ENCODE results near the gene TFE3. TPM values are rescaled to one million over a fixed set of nuclear protein-coding genes. Genes with fewer than 3 reads are reported as not detected.
A peak's percentile ranks its signal among the peaks of the same experiment; 100 is the strongest.

TFE3 gene
- total and polyA plus RNA-seq, 2 experiments from 2014 or later, result 21.4 to 83.8 TPM

DNA sequence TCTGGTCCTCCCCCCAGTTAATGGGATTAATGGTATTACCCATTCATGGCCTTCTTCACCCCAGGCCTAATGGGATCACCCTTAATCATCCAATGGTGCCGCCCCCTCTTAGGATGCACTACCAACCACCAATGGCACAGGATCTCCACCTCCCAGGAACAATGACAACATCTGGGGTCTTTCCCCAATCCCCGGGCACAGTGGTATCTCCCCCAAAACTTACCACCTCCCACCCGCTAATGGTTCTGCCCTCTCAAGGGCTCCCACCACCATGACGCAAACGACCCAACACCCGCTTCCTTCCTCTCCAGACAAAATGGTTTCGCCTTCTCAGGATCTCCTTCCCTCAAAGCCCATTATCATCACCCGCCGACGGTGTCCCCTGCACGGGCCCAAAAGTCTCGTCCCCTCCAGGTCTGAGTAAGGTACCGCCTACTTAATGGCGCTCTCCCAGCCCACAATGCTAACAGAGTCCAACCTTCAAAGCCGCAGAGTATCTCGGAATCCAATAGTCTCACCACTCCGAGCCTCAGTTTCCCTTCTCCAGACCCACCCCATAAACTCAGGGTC lies 41.6 kb downstream of the TFE3 start (continued):
- TF ChIP-seq CREB1 (CRISPR knock-in tag; IDR thresholded peaks at IDR 0.05; ENCODE audit: low read depth) (no peak), EZH2 (IDR thresholded peaks at IDR 0.05; ENCODE audit: low read depth, unreplicated experiment) (no peak)
- TF ChIP-seq, protein P1, sequence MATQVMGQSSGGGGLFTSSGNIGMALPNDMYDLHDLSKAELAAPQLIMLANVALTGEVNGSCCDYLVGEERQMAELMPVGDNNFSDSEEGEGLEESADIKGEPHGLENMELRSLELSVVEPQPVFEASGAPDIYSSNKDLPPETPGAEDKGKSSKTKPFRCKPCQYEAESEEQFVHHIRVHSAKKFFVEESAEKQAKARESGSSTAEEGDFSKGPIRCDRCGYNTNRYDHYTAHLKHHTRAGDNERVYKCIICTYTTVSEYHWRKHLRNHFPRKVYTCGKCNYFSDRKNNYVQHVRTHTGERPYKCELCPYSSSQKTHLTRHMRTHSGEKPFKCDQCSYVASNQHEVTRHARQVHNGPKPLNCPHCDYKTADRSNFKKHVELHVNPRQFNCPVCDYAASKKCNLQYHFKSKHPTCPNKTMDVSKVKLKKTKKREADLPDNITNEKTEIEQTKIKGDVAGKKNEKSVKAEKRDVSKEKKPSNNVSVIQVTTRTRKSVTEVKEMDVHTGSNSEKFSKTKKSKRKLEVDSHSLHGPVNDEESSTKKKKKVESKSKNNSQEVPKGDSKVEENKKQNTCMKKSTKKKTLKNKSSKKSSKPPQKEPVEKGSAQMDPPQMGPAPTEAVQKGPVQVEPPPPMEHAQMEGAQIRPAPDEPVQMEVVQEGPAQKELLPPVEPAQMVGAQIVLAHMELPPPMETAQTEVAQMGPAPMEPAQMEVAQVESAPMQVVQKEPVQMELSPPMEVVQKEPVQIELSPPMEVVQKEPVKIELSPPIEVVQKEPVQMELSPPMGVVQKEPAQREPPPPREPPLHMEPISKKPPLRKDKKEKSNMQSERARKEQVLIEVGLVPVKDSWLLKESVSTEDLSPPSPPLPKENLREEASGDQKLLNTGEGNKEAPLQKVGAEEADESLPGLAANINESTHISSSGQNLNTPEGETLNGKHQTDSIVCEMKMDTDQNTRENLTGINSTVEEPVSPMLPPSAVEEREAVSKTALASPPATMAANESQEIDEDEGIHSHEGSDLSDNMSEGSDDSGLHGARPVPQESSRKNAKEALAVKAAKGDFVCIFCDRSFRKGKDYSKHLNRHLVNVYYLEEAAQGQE (IDR thresholded peaks at IDR 0.05; ENCODE audit: unreplicated experiment), result no peak

DNA sequence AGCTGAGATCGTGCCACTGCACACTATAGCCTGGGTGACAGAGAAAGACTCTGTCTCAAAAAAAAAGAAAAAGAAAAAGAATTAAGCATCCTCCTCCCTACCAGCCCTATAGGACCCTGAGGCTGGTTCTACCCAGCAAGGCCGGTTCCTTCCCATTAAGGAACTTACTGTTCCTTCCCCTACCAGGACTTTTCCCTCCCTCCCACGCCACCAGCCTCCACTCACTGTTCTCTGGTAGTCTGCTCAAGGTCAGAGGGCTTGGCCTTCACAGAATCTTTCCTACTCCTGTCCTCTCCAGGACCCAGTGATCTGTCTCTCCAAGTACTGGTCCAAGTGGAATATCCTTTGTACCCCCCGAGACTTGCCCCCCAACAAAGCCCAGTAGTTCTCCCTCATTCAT lies 42.5 kb downstream of the TFE3 start:
- Histone ChIP-seq H3F3A (replicated peaks; ENCODE audit: low read depth) (no peaks in the 10 kb centered on the region), H2AFZ (no peak overlapping the region), H3K9me2 (ENCODE audit: insufficient read depth) (no peaks in the 10 kb centered on the region), H3K4me1 (ENCODE audit: insufficient read depth) (no peaks in the 10 kb centered on the region; the same call in 1 of the 2 replicates), H3K79me2 (replicated peaks; ENCODE audit: insufficient read depth) (peaks cover 12% of the 10 kb centered on the region), H3K27me3 (ENCODE audit: insufficient read depth) (no peaks in the 10 kb centered on the region), H3K4me3 (no peak overlapping the region), H3K27ac (ENCODE audit: low read depth) (no peak overlapping the region), H3K36me3 (ENCODE audit: insufficient read depth) (no peaks in the 10 kb centered on the region), H4K20me1 (replicated peaks; ENCODE audit: insufficient read depth) (0 out of 2 replicates have a peak, but pooled peaks cover 3% of the 10 kb centered on the region), H3K4me2 (peak overlapping the region; percentile 84; the same call in 1 of the 2 replicates)
- Mint-ChIP-seq H3K36me3 (ENCODE audit: low read depth) (peaks cover 46% of the 10 kb centered on the region), H3K4me1 (peaks cover 12% of the 10 kb centered on the region), H3K4me3 (peak overlapping the region; percentile 98), H3K27ac (no peak overlapping the region), H3K9me3 (no peaks in the 10 kb centered on the region), H3K27me3 (ENCODE audit: insufficient read depth, low read depth, poor library complexity) (peaks cover 5% of the 10 kb centered on the region)
- ATAC-seq (no peak), DNase-seq (ENCODE audit: low spot score) (no peak)
- no peak for TF ChIP-seq ZNF331 (CRISPR knock-in tag; IDR thresholded peaks at IDR 0.05; ENCODE audit: low read depth)
- TF ChIP-seq NANOG (IDR thresholded peaks at IDR 0.05; ENCODE audit: borderline replicate concordance), result no peak

- Histone ChIP-seq H3K4me3 (no peak overlapping the region), H2AFZ (no peak overlapping the region), H3K4me2 (no peak overlapping the region), H3K36me3 (ENCODE audit: insufficient read depth) (no peaks in the 10 kb centered on the region), H3K9me2 (ENCODE audit: insufficient read depth) (no peaks in the 10 kb centered on the region), H3K27me3 (ENCODE audit: insufficient read depth) (no peaks in the 10 kb centered on the region), H3F3A (replicated peaks; ENCODE audit: low read depth) (no peaks in the 10 kb centered on the region), H4K20me1 (replicated peaks; ENCODE audit: insufficient read depth) (peaks cover 3% of the 10 kb centered on the region; the same call in 1 of the 2 replicates), H3K79me2 (replicated peaks; ENCODE audit: insufficient read depth) (peaks cover 12% of the 10 kb centered on the region), H3K27ac (ENCODE audit: low read depth) (no peak overlapping the region), H3K4me1 (ENCODE audit: insufficient read depth) (no peaks in the 10 kb centered on the region; the same call in 1 of the 2 replicates)
- DNase-seq (ENCODE audit: low spot score) (no peak), ATAC-seq (no peak)
- Mint-ChIP-seq H3K4me1 (peaks cover 12% of the 10 kb centered on the region), H3K9me3 (no peaks in the 10 kb centered on the region), H3K27me3 (ENCODE audit: insufficient read depth, low read depth, poor library complexity) (peaks cover 5% of the 10 kb centered on the region), H3K4me3 (no peak overlapping the region), H3K36me3 (ENCODE audit: low read depth) (peaks cover 57% of the 10 kb centered on the region), H3K27ac (no peak overlapping the region)
- no peak for TF ChIP-seq EZH2 (IDR thresholded peaks at IDR 0.05; ENCODE audit: low read depth, unreplicated experiment)
- no peak for TF ChIP-seq ZNF462 (CRISPR knock-in tag; IDR thresholded peaks at IDR 0.05)
Measured at GRCh38 chrX:48999030-48999429, 44.1 kb downstream of the TFE3 start.

Data from GM23338 (cell line).